RKO (cell line): ENCODE results near the gene DHX35.

ENCODE experiments used
- DNase-seq: peaks from one replicate; pipeline ENCODE4 v3.0.0-alpha.2; 2016; ENCODE audit warnings: low spot score

The DHX35 gene

GRCh38 chr20:39021748-39022147 lies 59.6 kb downstream of the DHX35 start:
- DNase-seq: no peak

- no peak for DNase-seq
Measured at GRCh38 chr20:39025883-39026282, 63.7 kb downstream of the DHX35 start.

GRCh38 chr20:39029364-39029763 lies 67.2 kb downstream of the DHX35 start:
- DNase-seq: no peak

GRCh38 chr20:39032997-39033396 lies 70.9 kb downstream of the DHX35 start:
- no peak for DNase-seq

- no peak for DNase-seq
Measured at GRCh38 chr20:39036011-39036410, 73.9 kb downstream of the DHX35 start.

- no peak for DNase-seq
Measured at GRCh38 chr20:39036851-39037250, 74.7 kb downstream of the DHX35 start.

- no peak for DNase-seq
Measured at GRCh38 chr20:39038047-39038446, 75.9 kb downstream of the DHX35 start.

- DNase-seq: no peak
Measured at GRCh38 chr20:39038495-39038894, 76.4 kb downstream of the DHX35 start.

- DNase-seq: no peak
Measured at GRCh38 chr20:39039261-39039660, 77.1 kb downstream of the DHX35 start.

- DNase-seq: no peak
Measured at GRCh38 chr20:39040116-39040515, 78.0 kb downstream of the DHX35 start.

GRCh38 chr20:39041067-39041466 lies 78.9 kb downstream of the DHX35 start:
- no peak for DNase-seq

GRCh38 chr20:39042279-39043150 lies 80.4 kb downstream of the DHX35 start:
- DNase-seq: no peak

GRCh38 chr20:39044501-39044900 lies 82.4 kb downstream of the DHX35 start:
- DNase-seq: no peak

GRCh38 chr20:39045676-39046075 lies 83.5 kb downstream of the DHX35 start:
- DNase-seq: no peak

GRCh38 chr20:39047417-39047985 lies 85.4 kb downstream of the DHX35 start:
- no peak for DNase-seq

- DNase-seq: peak; percentile 81
Measured at GRCh38 chr20:39048000-39048696, 86.0 kb downstream of the DHX35 start.

- DNase-seq: no peak
Measured at GRCh38 chr20:39049148-39049547, 87.0 kb downstream of the DHX35 start.

GRCh38 chr20:39049684-39050554 lies 87.8 kb downstream of the DHX35 start:
- DNase-seq: peak; percentile 78

GRCh38 chr20:39050555-39050902 lies 88.4 kb downstream of the DHX35 start:
- no peak for DNase-seq

GRCh38 chr20:39052676-39053075 lies 90.5 kb downstream of the DHX35 start:
- DNase-seq: no peak

- DNase-seq: no peak
Measured at GRCh38 chr20:39057143-39057542, 95.0 kb downstream of the DHX35 start.

GRCh38 chr20:39057911-39058310 lies 95.8 kb downstream of the DHX35 start:
- no peak for DNase-seq
